HG03045 (cell line): Measurements from ENCODE around the gene HOXA1.

Source experiments
- ATAC-seq: cut with Tn5 transposase; IDR thresholded peaks from one replicate; pipeline ENCODE4 v1.9.1; 2021; ENCODE audit warnings: mild to moderate bottlenecking, moderate library complexity; ENCODE audit not compliant: unreplicated experiment

Gene HOXA1

DNA sequence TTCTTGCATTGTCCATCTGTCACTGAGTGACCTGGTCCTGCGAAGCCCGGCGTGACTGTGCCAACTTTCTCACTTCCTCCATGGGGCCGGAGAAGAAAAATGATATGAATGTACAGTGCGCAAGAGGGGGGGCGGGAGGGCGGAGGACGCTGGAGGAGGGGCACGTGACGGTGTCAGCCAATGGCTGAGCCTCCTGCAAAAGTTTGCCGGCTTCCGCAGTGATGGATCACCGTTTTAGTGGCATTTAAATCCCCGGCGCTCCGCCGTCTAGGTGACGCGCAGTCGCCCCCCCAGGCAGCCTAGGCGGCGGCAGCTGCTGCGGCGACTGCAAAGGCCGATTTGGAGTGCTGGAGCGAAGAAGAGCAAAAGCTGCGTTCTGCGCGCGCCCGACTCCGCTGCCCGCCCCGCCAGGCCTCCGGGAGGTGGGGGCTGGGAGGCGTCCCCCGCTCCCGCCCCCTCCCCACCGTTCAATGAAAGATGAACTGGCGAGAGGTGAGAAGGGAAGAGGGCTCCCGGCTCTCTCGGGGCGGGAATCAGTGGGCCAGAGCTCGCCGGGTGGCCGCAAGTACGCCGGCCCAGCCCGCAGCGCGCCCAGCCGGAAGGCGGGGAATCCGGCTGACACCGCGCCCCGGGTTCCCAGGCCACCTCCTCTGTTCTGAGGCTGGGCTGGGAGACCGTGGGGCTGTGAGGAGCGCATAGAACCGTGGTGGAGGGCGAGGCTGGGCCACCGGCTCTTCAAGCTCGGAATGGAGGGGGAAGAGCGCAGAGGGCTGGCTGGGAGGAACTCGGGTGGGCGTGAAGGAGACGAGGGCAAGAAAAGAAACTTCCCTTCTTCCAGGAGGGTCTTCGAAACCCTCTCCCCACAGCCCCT lies at the start of gene HOXA1:
HOXA1 (minus strand) TSS at position 104 of the 871 bp plus-strand sequence; CDS start at position 16, 88 bp downstream.
- peak; percentile 80 for ATAC-seq

DNA sequence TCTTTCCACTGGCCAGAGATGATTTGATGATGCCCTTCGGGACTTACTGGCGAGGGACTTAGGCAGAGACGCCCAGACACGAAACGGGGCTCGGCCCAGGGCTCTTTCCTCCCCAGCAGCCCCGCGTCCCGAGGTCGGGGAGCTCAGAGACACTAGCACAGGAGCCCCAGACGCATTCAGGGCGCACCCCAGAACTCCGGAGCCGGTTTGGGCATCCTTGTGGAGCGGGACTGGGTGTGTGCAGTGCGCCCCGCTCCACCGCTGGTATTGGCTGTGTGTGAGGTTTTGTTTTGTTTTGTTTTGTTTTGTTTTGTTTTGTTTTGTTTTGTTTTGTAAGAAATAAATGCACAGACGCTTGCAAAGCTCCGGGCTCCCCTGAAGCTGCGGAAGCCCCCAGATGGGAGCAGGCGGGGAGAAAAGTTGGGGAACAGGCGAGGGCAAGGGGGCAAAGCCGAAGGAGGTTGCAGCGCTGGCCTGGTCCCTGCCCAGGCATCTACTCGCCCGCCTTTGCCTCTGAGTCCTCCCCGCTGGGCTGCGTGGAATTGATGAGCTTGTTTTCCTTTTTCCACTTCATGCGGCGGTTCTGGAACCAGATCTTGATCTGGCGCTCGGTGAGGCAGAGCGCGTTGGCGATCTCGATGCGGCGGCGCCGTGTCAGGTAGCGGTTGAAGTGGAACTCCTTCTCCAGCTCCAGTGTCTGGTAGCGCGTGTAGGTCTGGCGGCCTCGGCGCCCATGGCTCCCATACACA lies 49.5 kb upstream of the HOXA1 start:
- no peak for ATAC-seq

DNA sequence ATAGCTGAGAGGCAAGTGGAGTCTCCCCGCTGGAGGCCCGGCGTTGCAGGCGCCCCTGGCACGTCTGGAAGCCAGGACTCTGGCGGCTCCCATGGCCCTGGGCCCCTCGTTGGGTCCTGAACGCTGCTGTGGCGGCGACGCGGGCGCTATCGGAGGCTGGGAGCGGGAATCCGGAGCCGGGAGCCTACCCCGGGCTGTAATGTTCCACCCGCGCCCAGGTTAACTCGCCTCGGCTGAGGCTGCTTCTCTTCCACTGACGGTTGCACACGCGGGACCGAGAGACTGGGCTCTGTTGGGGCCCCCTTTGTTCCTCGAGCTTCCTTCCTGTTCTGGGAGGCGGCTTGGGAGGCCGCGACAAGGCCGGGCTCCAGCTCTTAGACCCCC lies 49.0 kb upstream of the HOXA1 start:
- no peak for ATAC-seq

DNA sequence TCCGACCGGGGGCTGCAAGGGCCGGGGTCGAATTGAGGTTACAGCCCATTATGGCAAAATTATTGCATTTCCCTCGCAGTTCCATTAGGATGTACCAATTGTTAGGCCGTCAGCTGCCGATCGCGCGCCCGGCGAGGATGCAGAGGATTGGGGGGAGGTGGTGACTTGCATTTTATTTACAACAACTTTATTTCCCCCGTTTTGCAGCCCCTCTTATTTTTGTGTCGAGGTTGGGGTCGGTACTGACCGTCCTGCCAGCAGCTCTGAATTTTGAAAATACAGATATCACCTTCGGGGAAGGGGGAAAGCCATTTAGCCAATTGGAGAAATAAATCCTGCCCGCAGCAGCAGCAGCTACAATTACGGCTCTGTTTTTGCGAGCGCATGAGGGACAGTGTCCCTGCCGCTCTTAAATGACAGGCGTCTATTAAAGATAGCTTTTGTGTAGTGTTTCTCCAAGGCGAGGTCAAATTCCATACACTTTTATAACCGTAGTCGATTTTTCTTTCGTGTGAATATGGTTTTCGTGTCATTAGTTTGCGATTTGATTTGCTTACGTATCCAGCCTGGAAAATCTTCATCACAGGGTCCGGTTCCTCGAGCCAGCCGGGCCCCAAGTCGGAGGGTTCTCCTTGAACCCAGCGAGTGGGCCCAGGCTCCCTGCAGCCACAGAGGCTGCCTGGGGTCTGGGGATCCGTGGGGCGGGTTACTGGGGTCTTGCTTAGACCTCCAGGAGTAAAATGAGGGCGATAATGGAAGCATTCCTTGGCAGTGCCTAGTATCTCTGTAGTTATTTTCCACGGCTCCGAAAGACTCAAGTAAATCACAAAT lies 48.4 kb upstream of the HOXA1 start:
- ATAC-seq = no peak

DNA sequence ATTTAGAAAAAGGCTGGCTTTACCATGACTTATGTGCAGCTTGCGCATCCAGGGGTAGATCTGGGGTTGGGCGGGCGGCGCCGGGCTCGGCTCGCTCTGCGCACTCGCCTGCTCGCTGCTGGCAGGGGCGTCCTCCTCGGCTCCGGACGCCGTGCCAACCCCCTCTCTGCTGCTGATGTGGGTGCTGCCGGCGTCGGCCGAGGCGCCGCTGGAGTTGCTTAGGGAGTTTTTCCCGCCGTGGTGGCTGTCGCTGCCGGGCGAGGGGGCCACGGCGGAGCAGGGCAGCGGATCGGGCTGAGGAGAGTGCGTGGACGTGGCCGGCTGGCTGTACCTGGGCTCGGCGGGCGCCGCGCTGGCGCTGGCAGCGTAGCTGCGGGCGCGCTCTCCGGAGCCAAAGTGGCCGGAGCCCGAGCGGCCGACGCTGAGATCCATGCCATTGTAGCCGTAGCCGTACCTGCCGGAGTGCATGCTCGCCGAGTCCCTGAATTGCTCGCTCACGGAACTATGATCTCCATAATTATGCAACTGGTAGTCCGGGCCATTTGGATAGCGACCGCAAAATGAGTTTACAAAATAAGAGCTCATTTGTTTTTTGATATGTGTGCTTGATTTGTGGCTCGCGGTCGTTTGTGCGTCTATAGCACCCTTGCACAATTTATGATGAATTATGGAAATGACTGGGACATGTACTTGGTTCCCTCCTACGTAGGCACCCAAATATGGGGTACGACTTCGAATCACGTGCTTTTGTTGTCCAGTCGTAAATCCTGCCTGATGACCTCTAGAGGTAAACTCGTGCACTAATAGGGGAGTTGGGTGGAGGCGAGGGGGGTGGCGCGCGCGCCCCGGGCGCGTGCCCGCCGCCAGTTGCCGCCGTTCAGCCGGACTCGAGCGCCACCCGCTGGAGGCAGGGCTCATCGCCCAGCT lies 47.5 kb upstream of the HOXA1 start, which contains the start of gene HOXA5:
HOXA5 (minus strand) TSS at position 659 of the 927 bp plus-strand sequence; CDS start at position 585, 74 bp downstream.
- ATAC-seq = no peak

DNA sequence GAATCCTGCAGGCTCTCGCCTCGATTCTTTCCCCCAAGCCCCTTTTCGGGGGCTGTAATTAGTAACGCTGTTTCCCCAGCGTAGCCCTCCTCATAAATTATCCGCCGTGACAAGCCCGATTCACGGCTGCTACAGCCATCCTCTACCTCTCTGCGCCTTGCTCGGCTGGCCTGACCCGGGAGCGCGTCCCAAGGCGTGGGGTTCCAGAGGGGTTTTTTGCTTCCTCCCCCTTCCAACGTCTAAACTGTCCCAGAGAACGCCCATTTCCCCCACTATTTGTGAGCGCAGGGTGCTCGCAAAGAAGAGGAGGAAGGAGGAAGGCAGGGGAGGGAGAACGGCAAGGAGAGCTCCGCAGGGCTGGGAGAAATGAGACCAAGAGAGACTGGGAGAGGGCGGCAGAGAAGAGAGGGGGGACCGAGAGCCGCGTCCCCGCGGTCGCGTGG lies 46.8 kb upstream of the HOXA1 start:
- ATAC-seq = no peak

DNA sequence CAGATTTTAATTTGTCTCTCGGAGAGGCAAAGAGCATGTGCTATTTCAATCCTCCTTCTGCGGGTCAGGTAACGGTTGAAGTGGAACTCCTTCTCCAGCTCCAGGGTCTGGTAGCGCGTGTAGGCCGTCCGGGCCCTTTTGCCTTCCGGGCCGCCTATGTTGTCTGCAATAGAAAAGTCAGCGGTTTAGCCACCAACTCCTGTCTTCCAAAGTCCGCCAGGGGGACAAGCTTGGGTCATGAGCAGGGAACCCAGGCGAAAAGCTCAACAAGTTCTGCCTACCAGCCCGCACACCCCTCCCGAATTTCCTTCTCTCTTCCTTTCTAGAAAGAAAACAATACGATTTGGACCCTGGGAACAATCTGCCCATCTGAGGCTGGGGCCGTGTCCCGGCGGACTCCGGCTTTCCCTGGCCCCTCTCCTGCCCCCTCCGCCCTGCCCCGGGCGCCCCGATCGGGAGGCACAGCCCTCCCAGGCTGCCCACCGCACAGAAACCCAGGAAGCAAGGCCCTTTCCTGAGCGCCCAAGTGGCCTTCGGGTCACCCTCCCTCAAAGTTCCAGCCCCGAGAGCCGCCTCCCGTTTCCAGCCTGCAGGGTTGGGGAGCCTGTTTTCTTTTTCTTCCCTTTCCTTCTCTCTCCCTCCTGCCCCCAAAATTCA lies 46.3 kb upstream of the HOXA1 start:
- no peak for ATAC-seq

DNA sequence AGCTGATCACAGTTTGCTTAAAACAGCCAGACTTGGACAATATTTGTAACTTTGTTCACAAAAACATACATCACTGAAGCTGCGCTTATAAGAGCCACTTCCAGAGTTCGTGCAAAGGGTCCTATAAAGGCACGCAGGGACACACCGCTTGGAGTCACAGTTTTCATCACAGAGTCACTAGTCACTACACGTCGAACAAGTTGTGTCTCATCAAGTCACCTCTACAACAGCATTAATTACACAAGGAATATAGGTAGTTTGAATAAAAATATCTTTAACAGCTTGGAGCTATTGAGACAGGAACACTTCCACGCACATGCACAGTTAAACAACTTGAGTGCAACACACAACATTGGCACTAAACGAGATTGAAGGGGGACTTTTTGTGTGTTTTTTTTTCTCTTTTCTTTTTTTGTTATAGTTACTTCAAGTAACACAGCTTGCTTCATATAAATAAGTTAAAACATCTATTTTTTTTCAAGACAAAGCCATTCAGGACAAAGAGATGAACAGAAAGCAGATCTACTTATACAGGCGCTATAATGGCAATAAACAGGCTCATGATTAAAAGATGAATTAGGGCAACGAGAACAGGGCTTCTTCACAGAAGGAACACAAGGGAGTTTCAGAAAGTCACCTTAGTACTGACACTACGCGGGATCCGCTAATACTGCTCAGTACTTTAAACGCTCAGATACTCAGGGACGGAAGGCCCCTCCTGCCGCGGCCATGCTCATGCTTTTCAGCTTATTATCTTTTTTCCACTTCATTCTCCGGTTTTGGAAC lies 45.5 kb upstream of the HOXA1 start:
- no peak for ATAC-seq

DNA sequence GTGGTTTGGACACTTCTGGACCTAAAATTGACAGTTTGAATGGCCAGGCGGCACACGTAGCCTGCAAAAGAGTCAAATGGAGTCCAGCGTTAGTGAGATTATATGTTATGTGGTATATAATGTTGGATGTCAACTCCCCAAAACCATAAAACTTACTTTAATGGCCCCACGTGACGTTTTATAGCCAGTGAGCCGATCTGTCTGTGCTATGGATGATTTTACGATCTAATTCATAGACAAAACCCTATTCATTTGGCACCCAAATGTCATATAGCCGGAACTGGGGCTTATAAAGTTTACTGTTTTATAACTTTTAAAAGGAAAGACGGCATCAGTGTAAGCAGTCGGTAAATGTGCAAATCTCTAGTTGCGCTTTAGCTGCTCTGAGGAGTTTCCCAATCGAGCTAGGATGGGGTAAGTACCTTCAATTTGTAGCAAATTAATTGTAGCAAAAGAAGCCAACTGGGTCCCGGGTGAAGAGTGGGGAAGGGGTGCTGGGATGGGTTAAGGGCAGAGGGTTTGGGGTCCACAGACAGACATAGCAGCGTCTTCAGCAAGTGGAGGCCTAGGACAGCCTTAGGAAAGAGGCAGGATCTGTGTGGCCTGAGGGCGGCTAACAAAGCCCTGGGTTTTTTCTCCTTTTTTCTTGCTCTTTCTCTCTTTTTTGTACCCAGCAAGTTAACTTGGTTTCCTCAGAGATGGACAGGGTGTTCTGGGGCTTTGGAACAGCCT lies 44.5 kb upstream of the HOXA1 start:
- ATAC-seq = no peak

DNA sequence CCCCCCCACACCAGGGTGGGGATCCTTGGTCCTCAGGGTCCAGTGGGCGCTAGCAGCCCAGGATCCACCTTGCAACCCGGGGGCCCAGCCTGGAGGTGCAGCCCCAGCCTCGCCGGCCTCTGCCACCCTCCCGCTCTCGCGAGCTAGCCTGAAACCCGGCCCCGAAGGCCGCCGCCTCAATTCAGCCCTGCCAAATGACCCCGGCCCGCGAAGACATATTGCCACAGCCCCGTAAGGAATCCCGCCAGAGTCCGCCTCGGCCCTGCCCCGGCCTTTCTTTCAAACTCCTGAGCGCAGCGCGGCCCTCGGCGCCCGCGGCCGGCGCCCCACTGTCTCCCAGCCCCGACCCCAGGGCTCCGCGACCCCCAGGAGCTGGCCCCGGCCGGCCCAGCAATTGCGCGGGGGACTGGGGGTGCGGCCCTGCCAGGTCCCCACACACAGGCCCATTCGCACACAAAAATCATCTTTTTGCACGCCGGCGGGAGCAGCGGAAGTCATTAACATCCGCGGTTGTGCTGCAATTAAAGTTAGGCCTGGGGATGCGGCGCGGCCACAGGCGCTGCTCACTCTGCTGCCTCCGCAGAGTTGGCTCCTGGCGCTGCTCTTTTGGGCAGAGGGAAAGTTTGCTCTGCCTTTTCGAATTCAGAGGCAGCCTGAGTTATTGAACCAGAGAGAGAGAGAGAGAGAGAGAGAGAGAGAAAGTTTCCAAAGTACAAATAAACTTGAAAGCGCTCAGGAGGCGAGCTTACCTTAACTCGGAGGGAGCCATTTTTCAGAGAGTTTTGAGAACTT lies 43.7 kb upstream of the HOXA1 start:
- no peak for ATAC-seq

DNA sequence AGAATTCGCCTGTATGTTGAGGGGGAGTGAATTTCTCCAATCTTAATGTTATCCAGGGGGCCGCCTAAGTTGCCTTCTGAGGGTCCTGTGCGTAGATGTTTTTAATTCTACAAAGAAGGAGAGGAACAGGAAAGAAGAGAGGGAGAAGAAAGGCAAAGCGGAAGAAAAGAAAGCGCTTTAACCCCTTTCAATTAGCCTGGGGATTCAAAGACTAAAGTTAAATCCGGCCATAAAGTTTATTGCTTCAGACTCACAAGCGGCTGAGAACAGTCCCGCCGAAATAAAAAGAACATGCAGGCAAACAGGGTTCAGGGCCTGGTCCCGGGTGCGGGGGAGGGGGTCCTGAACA lies 43.2 kb upstream of the HOXA1 start:
- no peak for ATAC-seq

DNA sequence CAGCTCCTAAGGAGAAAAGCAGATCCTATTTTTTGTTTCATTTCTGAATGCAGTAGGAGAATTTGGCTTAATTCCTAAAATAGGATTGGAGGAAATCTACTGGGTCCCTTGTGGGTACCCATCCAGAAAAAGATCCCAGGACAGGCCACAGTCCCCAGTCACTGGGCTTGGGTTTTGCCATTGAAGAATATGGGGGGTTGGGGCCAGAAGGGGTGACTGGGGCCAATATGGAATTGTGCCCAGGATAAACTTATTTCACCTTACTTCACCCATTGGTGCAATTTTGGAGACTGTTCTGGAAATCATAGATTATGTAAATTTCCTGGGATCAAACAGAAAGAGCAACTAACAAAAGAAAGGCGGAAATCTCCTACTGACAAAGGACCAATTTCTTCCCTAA lies 42.7 kb upstream of the HOXA1 start:
- ATAC-seq = no peak

DNA sequence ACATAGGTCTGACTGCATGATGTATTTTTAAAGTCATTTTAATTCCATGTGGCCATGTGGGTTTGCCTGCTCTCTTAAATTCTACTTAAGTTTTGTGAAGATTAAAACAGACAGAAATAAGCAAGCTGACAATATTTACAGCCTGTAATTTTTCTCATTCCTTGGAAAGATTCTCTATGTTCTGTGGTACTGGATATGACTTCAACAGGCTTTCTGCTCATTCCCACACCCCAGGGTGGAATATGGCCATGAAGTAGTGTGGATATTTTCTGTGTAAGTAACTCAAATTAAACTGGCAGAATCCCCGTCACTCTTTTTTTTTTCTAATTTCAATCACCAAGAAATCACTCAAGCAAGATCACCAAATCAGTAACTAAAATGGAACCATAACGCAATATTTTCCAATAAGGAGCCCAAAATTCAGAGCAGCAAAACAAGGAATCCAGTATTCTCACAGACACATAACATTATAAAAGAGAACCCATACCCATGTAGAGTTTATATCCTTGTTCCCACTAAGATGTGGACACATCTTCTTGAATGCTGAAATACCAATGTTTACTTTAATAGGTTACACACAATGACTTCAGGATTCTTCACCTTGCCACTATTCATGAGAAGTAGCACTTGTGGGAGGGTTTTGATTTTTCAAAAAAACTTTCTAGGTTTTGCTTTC lies 42.0 kb upstream of the HOXA1 start:
- ATAC-seq = no peak

DNA sequence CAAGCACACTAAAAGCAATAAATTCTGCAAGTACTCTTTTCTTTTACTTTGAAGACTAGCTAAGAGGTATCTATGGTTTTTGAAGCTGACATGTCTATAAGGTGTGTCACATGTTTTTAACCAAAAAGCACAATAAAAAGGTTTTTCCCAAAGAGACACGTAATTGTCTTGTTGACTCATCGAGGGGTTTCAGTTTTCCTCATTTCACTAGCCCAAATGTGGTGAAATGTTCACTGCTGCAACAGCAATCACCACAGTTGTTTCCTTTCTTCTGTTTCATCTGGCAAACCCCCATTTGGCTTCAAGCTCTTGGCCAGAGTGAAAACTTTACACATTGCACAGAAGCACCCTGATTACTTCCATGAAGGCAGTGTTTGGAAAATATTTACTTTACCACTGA lies 38.6 kb upstream of the HOXA1 start:
- no peak for ATAC-seq

DNA sequence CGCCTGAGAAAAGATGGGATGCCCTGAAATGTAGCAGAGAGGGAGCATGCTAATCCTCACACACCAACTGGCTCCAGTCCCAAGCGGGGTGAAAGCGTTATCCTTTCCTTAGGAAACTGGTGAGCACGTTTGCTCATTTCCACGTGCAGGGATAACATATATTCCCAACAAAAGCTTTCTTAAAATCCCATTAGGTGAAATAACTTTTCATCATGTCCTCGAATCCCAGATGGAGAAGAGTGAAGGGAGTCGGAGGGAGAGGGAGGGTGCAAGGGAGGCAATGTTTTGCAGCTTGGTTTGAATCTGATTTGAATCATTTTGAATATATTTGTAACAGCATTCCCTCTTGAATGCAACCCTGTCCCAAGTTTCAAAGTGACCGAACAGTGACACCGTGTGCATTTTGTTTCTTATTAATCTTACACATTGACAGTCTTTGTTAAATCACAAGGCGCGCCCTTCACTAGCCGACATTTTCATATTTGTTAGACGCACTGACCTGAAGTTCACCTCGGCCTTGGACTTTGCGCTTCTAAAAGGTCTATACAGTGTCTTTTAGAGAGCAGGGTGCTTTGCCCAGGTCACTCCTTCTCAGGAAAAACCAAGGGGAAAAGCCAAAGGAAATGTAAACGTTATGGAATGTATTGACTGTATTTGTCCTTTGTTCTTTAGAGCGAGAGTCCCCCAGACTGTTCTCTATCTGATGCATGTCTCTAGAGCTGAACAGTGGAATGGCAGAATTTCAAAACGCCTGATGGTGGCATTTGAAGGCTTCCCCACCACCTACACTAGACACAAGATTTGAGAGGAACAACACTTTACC lies 37.8 kb upstream of the HOXA1 start:
- ATAC-seq = no peak

DNA sequence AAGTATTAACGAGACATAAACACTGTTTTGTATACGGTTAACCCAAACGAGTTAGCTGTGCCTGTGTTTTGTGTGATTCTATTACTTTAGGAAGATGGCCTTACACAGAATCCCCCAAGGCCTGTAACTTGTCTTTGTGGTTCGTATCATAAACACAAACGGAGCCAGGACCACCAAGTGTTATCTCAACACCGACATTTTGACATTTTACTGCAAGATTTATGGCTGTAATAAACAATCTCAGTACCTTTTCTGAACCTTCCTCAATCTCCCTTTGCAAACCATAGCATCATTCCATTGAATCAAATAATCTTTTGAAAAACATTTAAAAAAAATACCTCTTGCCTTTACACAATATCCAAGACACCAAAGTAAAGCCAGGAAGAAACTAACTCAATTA lies 37.2 kb upstream of the HOXA1 start:
- ATAC-seq = no peak
